Natural killer cell (primary cell): Measurements from ENCODE around the gene NTRK2. TPM values are rescaled to one million over a fixed set of nuclear protein-coding genes. Genes with fewer than 3 reads are reported as not detected.

Source experiments
- ATAC-seq, 3 donors: fragments of 150-1000 bp in 2 of 3; fragments of 200-7000 bp in 1 of 3; cut with Tn5 transposase; 1 replicate in 1 of 3; 2 replicates in 2 of 3; pipeline ENCODE4 v1.10.0; 2021; ENCODE audit warnings: mild to moderate bottlenecking in 2 of 3, moderate library complexity in 2 of 3
- DNase-seq, 2 donors: peaks; one replicate each; pipeline versions ENCODE4 v3.0.0 to v3.0.0-alpha.2; 2013 to 2021; ENCODE audit warnings: mixed read lengths in 1 of 2
- H3K27ac ChIP-seq: one replicate; pipeline ENCODE4 v1.5.1; 2013; ENCODE audit warnings: mild to moderate bottlenecking, low read length
- H3K27me3 ChIP-seq: one replicate; pipeline ENCODE4 v1.6.1; 2013; ENCODE audit warnings: low read length; ENCODE audit not compliant: control insufficient read depth, insufficient read depth
- H3K36me3 ChIP-seq: one replicate; pipeline ENCODE4 v1.6.1; 2013; ENCODE audit warnings: low read length; ENCODE audit not compliant: control insufficient read depth, insufficient read depth
- H3K4me1 ChIP-seq: one replicate; pipeline ENCODE4 v1.6.1; 2013; ENCODE audit warnings: low read length; ENCODE audit not compliant: control insufficient read depth, insufficient read depth
- H3K4me3 ChIP-seq: one replicate; pipeline ENCODE4 v1.5.1; 2013; ENCODE audit warnings: low read length
- H3K9me3 ChIP-seq: one replicate; pipeline ENCODE4 v1.6.1; 2013; ENCODE audit warnings: low read length; ENCODE audit not compliant: control insufficient read depth, insufficient read depth
- H3K27ac Mint-ChIP-seq, 2 donors: one replicate each; pipeline ENCODE4 v1.8.0; 2022; ENCODE audit warnings: mild to moderate bottlenecking in 2 of 2, mixed read lengths in 2 of 2, moderate library complexity in 1 of 2
- H3K27me3 Mint-ChIP-seq, 2 donors: one replicate each; pipeline ENCODE4 v1.8.0; 2022; ENCODE audit warnings: low read depth in 2 of 2, mixed read lengths in 2 of 2
- H3K36me3 Mint-ChIP-seq: one replicate; pipeline ENCODE4 v1.8.0; 2022; ENCODE audit warnings: mixed read lengths
- H3K4me1 Mint-ChIP-seq, 2 donors: one replicate each; pipeline ENCODE4 v1.8.0; 2022; ENCODE audit warnings: mixed read lengths in 2 of 2
- H3K4me3 Mint-ChIP-seq: one replicate; pipeline ENCODE4 v1.8.0; 2022; ENCODE audit warnings: mild to moderate bottlenecking, moderate library complexity, mixed read lengths
- H3K9me3 Mint-ChIP-seq, 2 donors: one replicate each; pipeline ENCODE4 v1.8.0; 2022; ENCODE audit warnings: mixed read lengths in 2 of 2
- WGBS: methylation state at CpG from one replicate; pipeline ENCODE4 v1.1.7; 2013; ENCODE audit warnings: missing lambda C conversion rate; ENCODE audit not compliant: insufficient coverage; 5-methylcytosine and 5-hydroxymethylcytosine counted together
- intact Hi-C: fragments of 100-400 bp; cut with micrococcal nuclease; formaldehyde crosslinking; loops from one replicate; pipeline ENCODE4 v1.14.2; 2022
- total RNA-seq, 4 donors: library from RNA; stranded (reverse); fragments of 120-200 nt in 1 of 4; gene quantifications; one replicate each; pipeline versions ENCODE4 v1.2.3 to v1.2.4, GENCODE V29; 2013 to 2022
- TF ChIP-seq, protein P1 (sequence below): fragments of 200-600 bp; IDR thresholded peaks from one replicate; pipeline ENCODE4 v1.8.0; 2022; ENCODE audit warnings: antibody characterized with exemption

Gene NTRK2
- total RNA-seq, 3 donors from 2014 or later (not counting 1 experiment from before 2014, with no cell fraction given): 0.08 TPM; not detected in 2

DNA sequence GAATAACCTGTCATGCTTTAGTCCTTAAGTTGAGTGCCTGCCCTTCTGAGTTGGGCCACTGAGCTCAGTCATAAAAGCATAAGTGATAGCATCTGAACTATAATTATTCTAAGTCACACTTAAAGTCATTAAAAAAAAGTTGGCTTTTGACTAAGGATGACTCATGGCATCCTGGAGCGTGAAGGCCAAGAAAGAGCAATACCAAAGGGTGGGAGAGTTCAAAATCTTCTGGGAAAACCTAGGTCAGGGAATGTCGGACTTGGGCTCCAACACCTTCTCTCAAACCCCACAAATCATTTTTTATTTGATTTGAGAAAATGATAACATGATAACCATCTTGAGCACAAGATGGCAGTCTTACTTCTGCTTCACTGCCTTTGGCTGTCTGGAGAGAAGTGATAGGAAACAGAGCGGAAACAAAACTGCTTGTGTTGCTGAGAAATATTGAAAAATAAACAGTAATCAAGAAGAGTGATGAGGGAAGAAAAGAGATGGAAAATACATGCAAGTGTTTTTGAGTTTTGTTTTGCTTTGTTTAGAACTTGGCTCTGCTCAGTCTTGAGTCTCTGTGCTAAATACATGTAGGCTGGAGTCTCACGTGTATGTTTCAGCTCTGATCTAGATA lies 16.9 kb upstream of the NTRK2 start:
- no peaks in the 10 kb centered on the region for H3K9me3 ChIP-seq
- H3K4me3 ChIP-seq: no peak overlapping the region
- H3K27ac ChIP-seq: no peak overlapping the region
- H3K36me3 ChIP-seq: no peaks in the 10 kb centered on the region
- intact Hi-C loops: no loop called here
- H3K9me3 Mint-ChIP-seq: no peaks in the 10 kb centered on the region
- H3K27me3 Mint-ChIP-seq: peaks cover 21 to 24% of the 10 kb centered on the region in 2 donors
- no peak for ATAC-seq
- H3K4me3 Mint-ChIP-seq: no peak overlapping the region
- TF ChIP-seq, protein P1, sequence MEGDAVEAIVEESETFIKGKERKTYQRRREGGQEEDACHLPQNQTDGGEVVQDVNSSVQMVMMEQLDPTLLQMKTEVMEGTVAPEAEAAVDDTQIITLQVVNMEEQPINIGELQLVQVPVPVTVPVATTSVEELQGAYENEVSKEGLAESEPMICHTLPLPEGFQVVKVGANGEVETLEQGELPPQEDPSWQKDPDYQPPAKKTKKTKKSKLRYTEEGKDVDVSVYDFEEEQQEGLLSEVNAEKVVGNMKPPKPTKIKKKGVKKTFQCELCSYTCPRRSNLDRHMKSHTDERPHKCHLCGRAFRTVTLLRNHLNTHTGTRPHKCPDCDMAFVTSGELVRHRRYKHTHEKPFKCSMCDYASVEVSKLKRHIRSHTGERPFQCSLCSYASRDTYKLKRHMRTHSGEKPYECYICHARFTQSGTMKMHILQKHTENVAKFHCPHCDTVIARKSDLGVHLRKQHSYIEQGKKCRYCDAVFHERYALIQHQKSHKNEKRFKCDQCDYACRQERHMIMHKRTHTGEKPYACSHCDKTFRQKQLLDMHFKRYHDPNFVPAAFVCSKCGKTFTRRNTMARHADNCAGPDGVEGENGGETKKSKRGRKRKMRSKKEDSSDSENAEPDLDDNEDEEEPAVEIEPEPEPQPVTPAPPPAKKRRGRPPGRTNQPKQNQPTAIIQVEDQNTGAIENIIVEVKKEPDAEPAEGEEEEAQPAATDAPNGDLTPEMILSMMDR: no peak
- no peak for DNase-seq
- no peaks in the 10 kb centered on the region for H3K4me1 Mint-ChIP-seq
- H3K27ac Mint-ChIP-seq: no peak overlapping the region
- no peaks in the 10 kb centered on the region for H3K4me1 ChIP-seq
- no peaks in the 10 kb centered on the region for H3K27me3 ChIP-seq
- WGBS: 78% methylated on average over 3 of the region's 4 CpGs
- H3K36me3 Mint-ChIP-seq: no peaks in the 10 kb centered on the region

GRCh38 chr9:84655447-84655846 lies 14.1 kb upstream of the NTRK2 start:
- TF ChIP-seq, protein P1: no peak
- no peaks in the 10 kb centered on the region for H3K36me3 Mint-ChIP-seq
- Histone ChIP-seq H3K36me3 (no peaks in the 10 kb centered on the region), H3K4me1 (no peaks in the 10 kb centered on the region), H3K4me3 (no peak overlapping the region), H3K27me3 (no peaks in the 10 kb centered on the region), H3K9me3 (no peaks in the 10 kb centered on the region), H3K27ac (no peak overlapping the region)
- DNase-seq: no peak
- 74% methylated on average over 5 of the region's 5 CpGs for WGBS
- intact Hi-C loops: no loop called here
- H3K9me3 Mint-ChIP-seq: no peaks in the 10 kb centered on the region
- no peaks in the 10 kb centered on the region for H3K4me1 Mint-ChIP-seq
- H3K27ac Mint-ChIP-seq: no peak overlapping the region
- peaks cover 18 to 34% of the 10 kb centered on the region in 2 donors for H3K27me3 Mint-ChIP-seq
- no peak overlapping the region for H3K4me3 Mint-ChIP-seq
- no peak for ATAC-seq

DNA sequence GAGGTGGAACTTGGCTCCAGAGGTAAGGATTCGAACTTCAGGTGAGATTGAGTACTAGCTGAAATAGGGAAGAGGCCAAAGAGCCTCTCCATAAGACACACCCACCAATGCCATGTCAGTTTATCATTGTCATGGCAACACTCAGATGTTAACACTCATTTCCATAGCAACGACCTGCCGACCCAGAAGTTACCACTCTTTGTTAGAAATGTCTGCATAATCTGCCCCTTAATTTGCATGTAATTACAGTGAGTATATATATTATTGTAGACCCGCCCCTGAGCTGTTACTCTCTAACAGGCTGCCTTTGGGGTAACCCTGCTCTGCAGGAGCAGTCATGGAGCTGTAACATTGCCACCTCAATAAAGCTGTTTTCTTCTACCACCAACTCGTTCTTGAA lies 10.2 kb upstream of the NTRK2 start:
- H3K9me3 ChIP-seq: no peaks in the 10 kb centered on the region
- peaks cover 16 to 32% of the 10 kb centered on the region in 2 donors for H3K27me3 Mint-ChIP-seq
- no peaks in the 10 kb centered on the region for H3K9me3 Mint-ChIP-seq
- no peak overlapping the region for H3K27ac Mint-ChIP-seq
- ATAC-seq: no peak
- H3K4me3 Mint-ChIP-seq: no peak overlapping the region
- TF ChIP-seq, protein P1: no peak
- H3K36me3 ChIP-seq: no peaks in the 10 kb centered on the region
- H3K4me1 Mint-ChIP-seq: no peaks in the 10 kb centered on the region
- no peaks in the 10 kb centered on the region for H3K36me3 Mint-ChIP-seq
- intact Hi-C loops: no loop called here
- no peak for DNase-seq
- H3K4me3 ChIP-seq: no peak overlapping the region
- no peaks in the 10 kb centered on the region for H3K27me3 ChIP-seq
- WGBS: 79% methylated on average over 2 of the region's 5 CpGs
- H3K27ac ChIP-seq: no peak overlapping the region
- H3K4me1 ChIP-seq: no peaks in the 10 kb centered on the region

DNA sequence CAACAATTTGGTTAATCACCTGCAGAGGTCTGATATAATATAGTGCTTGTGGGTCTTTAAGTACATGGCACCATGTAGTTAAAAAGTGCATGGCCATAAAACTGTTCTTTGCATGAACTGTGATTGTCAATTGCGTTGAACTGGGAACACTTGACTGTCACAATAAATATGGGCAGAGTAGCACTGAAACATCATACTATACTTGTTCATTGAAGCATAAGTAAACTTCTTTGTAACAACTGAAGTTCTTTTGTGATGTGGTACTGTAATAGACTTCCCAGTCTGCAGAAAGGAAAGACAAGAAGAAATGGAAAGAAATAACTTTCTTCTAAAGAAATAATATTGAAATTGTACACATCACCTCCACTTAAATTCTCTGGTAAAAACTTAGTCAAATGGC lies 9.8 kb upstream of the NTRK2 start:
- Histone ChIP-seq H3K4me1 (no peaks in the 10 kb centered on the region), H3K9me3 (no peaks in the 10 kb centered on the region), H3K27me3 (no peaks in the 10 kb centered on the region), H3K36me3 (no peaks in the 10 kb centered on the region), H3K27ac (no peak overlapping the region), H3K4me3 (no peak overlapping the region)
- no peaks in the 10 kb centered on the region for H3K9me3 Mint-ChIP-seq
- H3K27ac Mint-ChIP-seq: no peak overlapping the region
- H3K36me3 Mint-ChIP-seq: no peaks in the 10 kb centered on the region
- H3K27me3 Mint-ChIP-seq: peaks cover 16 to 32% of the 10 kb centered on the region in 2 donors
- TF ChIP-seq, protein P1: no peak
- no peak for DNase-seq
- ATAC-seq: no peak
- no peak overlapping the region for H3K4me3 Mint-ChIP-seq
- 100% methylated on average over 1 of the region's 1 CpG for WGBS
- intact Hi-C loops: no loop called here
- no peaks in the 10 kb centered on the region for H3K4me1 Mint-ChIP-seq
